Activated CD4-positive, CD25-positive, alpha-beta regulatory T cell treated with anti-CD3 and anti-CD28 coated beads, Interleukin-2, amount 50 U/mL, for 16 hours (primary cell): Measurements from ENCODE around the gene GTF3C2.

Experiments
- DNase-seq: peaks from one replicate; pipeline ENCODE4 v3.0.0-alpha.2; 2020; ENCODE audit warnings: low read depth, low spot score

GTF3C2 gene

GRCh38 chr2:27356382-27357181 is at the start of gene GTF3C2:
TSS of gene GTF3C2 (minus strand) at chr2:27356764. CDS start at chr2:27343554, 13,210 bp downstream.
- peak; percentile 92 for DNase-seq

GRCh38 chr2:27400348-27401135 is 44.0 kb upstream of the GTF3C2 start:
- no peak for DNase-seq

GRCh38 chr2:27398962-27399361 is 42.4 kb upstream of the GTF3C2 start:
- no peak for DNase-seq

- DNase-seq: no peak
Measured at GRCh38 chr2:27393225-27393624, 36.7 kb upstream of the GTF3C2 start.

GRCh38 chr2:27390822-27391679 is 34.5 kb upstream of the GTF3C2 start:
- DNase-seq: no peak

- no peak for DNase-seq
Measured at GRCh38 chr2:27381577-27382181, 25.1 kb upstream of the GTF3C2 start.

- peak; percentile 77 for DNase-seq
Measured at GRCh38 chr2:27380626-27381545, 24.3 kb upstream of the GTF3C2 start, which contains the start of gene ZNF513. TSS of gene ZNF513 (minus strand) at chr2:27380734. CDS start at chr2:27380526, 208 bp downstream.

GRCh38 chr2:27379836-27380625 is 23.5 kb upstream of the GTF3C2 start:
- no peak for DNase-seq

GRCh38 chr2:27379383-27379835 is 22.8 kb upstream of the GTF3C2 start:
- DNase-seq: no peak

GRCh38 chr2:27378809-27379290 is 22.3 kb upstream of the GTF3C2 start:
- DNase-seq: no peak

- DNase-seq: no peak
Measured at GRCh38 chr2:27378096-27378808, 21.7 kb upstream of the GTF3C2 start.

- no peak for DNase-seq
Measured at GRCh38 chr2:27377618-27378095, 21.1 kb upstream of the GTF3C2 start.

GRCh38 chr2:27376866-27377617 is 20.5 kb upstream of the GTF3C2 start:
- no peak for DNase-seq

GRCh38 chr2:27376151-27376865 is 19.7 kb upstream of the GTF3C2 start:
- DNase-seq: no peak

- DNase-seq: no peak
Measured at GRCh38 chr2:27375513-27376099, 19.0 kb upstream of the GTF3C2 start.

- DNase-seq: no peak
Measured at GRCh38 chr2:27373567-27373966, 17.0 kb upstream of the GTF3C2 start.

- no peak for DNase-seq
Measured at GRCh38 chr2:27372937-27373336, 16.4 kb upstream of the GTF3C2 start.
